Liver (tissue), 3 donors: Measurements from ENCODE around the gene BSN.

Source experiments
- FOXA1 ChIP-seq: IDR thresholded peaks from 2 replicates; pipeline ENCODE4 v1.6.1; 2016; ENCODE audit warnings: antibody characterized with exemption
- GABPA ChIP-seq, 2 donors: IDR thresholded peaks in 1 of 2; conservative IDR thresholded peaks in 1 of 2; 2 replicates each; pipeline ENCODE4 v1.6.1; 2016; ENCODE audit warnings: antibody characterized with exemption in 2 of 2, mild to moderate bottlenecking in 1 of 2, moderate library complexity in 1 of 2
- HNF4G ChIP-seq: IDR thresholded peaks from 2 replicates; pipeline ENCODE4 v1.6.1; 2016; ENCODE audit warnings: antibody characterized with exemption
- JUND ChIP-seq, 2 donors: IDR thresholded peaks; 2 replicates each; pipeline ENCODE4 v1.6.1; 2016; ENCODE audit warnings: antibody characterized with exemption in 2 of 2
- RAD21 ChIP-seq, 2 donors: IDR thresholded peaks; 2 replicates each; pipeline ENCODE4 v1.6.1; 2016; ENCODE audit warnings: antibody characterized with exemption in 2 of 2, mild to moderate bottlenecking in 2 of 2
- YY1 ChIP-seq: IDR thresholded peaks from 2 replicates; pipeline ENCODE4 v1.6.1; 2016; ENCODE audit warnings: antibody characterized with exemption, mild to moderate bottlenecking
- TF ChIP-seq, protein P1 (sequence below): fragments of 150-350 bp; IDR thresholded peaks from 2 replicates; pipeline ENCODE4 v1.5.1; 2017; ENCODE audit warnings: improper control_type of control experiment, low read depth, low read length; ENCODE audit not compliant: missing input control
- TF ChIP-seq, protein P2 (sequence below): IDR thresholded peaks from 2 replicates; pipeline ENCODE4 v1.6.1; 2016; ENCODE audit warnings: antibody characterized with exemption, mild to moderate bottlenecking
- TF ChIP-seq, protein P3 (sequence below): IDR thresholded peaks from 2 replicates; pipeline ENCODE4 v1.6.1; 2016; ENCODE audit warnings: antibody characterized with exemption
- TF ChIP-seq, protein P4 (sequence below): IDR thresholded peaks from 2 replicates; pipeline ENCODE4 v1.6.1; 2016; ENCODE audit warnings: antibody characterized with exemption
- donor health status: healthy.
- donor health status: healthy.

DNA sequence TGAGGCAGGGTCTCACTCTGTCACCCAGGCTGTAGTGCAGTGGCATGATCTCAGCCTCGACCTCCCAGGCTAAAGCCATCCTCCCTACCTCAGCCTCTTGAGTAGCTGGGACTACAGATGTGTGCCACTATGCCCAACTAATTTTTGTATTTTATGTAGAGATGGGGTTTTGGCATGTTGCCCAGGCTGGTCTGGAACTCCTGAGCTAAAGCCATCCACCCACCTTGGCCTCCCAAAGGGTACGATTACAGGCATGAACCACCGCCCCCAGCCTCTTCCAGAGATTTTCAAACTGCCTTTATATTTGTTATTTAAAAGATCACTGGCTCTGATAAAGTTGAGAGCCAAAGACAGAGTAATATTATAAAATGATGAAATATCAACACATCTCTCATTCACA lies 37.3 kb downstream of the BSN start:
- TF ChIP-seq, protein P1, sequence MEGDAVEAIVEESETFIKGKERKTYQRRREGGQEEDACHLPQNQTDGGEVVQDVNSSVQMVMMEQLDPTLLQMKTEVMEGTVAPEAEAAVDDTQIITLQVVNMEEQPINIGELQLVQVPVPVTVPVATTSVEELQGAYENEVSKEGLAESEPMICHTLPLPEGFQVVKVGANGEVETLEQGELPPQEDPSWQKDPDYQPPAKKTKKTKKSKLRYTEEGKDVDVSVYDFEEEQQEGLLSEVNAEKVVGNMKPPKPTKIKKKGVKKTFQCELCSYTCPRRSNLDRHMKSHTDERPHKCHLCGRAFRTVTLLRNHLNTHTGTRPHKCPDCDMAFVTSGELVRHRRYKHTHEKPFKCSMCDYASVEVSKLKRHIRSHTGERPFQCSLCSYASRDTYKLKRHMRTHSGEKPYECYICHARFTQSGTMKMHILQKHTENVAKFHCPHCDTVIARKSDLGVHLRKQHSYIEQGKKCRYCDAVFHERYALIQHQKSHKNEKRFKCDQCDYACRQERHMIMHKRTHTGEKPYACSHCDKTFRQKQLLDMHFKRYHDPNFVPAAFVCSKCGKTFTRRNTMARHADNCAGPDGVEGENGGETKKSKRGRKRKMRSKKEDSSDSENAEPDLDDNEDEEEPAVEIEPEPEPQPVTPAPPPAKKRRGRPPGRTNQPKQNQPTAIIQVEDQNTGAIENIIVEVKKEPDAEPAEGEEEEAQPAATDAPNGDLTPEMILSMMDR, result no peak
- TF ChIP-seq HNF4G (no peak), GABPA (IDR thresholded peaks at IDR 0.05 in 1 of 2, conservative IDR thresholded peaks at IDR 0.05 in 1 of 2) (no peak), FOXA1 (no peak), JUND (IDR thresholded peaks at IDR 0.05) (no peak), YY1 (no peak), RAD21 (IDR thresholded peaks at IDR 0.05) (no peak)
- TF ChIP-seq, protein P2, sequence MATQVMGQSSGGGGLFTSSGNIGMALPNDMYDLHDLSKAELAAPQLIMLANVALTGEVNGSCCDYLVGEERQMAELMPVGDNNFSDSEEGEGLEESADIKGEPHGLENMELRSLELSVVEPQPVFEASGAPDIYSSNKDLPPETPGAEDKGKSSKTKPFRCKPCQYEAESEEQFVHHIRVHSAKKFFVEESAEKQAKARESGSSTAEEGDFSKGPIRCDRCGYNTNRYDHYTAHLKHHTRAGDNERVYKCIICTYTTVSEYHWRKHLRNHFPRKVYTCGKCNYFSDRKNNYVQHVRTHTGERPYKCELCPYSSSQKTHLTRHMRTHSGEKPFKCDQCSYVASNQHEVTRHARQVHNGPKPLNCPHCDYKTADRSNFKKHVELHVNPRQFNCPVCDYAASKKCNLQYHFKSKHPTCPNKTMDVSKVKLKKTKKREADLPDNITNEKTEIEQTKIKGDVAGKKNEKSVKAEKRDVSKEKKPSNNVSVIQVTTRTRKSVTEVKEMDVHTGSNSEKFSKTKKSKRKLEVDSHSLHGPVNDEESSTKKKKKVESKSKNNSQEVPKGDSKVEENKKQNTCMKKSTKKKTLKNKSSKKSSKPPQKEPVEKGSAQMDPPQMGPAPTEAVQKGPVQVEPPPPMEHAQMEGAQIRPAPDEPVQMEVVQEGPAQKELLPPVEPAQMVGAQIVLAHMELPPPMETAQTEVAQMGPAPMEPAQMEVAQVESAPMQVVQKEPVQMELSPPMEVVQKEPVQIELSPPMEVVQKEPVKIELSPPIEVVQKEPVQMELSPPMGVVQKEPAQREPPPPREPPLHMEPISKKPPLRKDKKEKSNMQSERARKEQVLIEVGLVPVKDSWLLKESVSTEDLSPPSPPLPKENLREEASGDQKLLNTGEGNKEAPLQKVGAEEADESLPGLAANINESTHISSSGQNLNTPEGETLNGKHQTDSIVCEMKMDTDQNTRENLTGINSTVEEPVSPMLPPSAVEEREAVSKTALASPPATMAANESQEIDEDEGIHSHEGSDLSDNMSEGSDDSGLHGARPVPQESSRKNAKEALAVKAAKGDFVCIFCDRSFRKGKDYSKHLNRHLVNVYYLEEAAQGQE, result no peak
- TF ChIP-seq, protein P3, sequence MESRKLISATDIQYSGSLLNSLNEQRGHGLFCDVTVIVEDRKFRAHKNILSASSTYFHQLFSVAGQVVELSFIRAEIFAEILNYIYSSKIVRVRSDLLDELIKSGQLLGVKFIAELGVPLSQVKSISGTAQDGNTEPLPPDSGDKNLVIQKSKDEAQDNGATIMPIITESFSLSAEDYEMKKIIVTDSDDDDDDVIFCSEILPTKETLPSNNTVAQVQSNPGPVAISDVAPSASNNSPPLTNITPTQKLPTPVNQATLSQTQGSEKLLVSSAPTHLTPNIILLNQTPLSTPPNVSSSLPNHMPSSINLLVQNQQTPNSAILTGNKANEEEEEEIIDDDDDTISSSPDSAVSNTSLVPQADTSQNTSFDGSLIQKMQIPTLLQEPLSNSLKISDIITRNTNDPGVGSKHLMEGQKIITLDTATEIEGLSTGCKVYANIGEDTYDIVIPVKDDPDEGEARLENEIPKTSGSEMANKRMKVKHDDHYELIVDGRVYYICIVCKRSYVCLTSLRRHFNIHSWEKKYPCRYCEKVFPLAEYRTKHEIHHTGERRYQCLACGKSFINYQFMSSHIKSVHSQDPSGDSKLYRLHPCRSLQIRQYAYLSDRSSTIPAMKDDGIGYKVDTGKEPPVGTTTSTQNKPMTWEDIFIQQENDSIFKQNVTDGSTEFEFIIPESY, result no peak
- TF ChIP-seq, protein P4, sequence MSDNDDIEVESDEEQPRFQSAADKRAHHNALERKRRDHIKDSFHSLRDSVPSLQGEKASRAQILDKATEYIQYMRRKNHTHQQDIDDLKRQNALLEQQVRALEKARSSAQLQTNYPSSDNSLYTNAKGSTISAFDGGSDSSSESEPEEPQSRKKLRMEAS, result no peak
